GM12874 (cell line): ENCODE results near the gene ABCB4.

Experiments used
- TF ChIP-seq, protein P1 (sequence below): IDR thresholded peaks from 2 replicates; pipeline ENCODE4 v1.5.1; 2011; ENCODE audit warnings: low read depth, mild to moderate bottlenecking, control low read depth, low read length, moderate library complexity; ENCODE audit not compliant: insufficient read depth

The ABCB4 gene

DNA sequence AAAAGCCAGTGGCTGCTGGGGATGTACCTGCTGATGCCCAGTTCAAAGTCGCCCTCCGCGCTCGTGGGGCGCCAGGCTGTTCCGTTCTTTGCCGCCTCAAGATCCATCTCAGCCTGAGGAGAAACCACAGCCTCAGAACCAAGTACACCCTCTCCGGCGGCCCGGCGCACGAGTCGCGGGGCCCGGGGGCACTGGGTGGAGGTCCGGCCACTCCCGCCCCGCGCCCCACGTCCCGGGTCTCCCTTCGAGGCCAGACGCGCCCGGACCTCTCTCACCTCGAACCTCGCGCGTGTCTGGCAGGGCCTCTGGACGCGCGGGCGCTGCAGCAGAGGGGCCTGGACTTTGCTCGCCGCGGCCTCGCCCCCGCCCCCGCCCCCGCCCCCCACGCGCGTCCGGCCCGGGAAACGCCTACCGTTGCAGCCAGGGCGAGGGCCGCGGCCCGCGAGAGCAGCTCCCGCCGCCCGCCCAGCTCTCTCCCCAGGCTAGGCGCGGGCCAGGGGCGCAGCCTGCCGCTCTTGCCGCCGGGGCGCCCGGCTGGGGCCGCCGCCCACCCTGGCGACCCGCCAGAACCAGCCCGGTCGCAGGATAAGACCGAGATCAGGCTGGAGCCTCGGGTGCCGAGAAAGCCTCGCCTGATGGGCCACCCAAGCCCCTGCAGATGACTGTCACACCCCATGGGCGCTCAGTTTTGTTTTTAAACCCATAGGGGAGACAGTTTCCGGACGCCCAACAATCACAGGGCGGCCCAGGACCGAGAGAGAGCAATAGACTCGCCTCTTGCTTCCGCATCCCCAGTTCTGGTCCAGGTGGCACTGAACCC is at the start of gene ABCB4:
Gene ABCB4 (minus strand): TSS at position 322 of the 820 bp plus-strand sequence. CDS start 215 bp downstream, at position 107.
- TF ChIP-seq, protein P1, sequence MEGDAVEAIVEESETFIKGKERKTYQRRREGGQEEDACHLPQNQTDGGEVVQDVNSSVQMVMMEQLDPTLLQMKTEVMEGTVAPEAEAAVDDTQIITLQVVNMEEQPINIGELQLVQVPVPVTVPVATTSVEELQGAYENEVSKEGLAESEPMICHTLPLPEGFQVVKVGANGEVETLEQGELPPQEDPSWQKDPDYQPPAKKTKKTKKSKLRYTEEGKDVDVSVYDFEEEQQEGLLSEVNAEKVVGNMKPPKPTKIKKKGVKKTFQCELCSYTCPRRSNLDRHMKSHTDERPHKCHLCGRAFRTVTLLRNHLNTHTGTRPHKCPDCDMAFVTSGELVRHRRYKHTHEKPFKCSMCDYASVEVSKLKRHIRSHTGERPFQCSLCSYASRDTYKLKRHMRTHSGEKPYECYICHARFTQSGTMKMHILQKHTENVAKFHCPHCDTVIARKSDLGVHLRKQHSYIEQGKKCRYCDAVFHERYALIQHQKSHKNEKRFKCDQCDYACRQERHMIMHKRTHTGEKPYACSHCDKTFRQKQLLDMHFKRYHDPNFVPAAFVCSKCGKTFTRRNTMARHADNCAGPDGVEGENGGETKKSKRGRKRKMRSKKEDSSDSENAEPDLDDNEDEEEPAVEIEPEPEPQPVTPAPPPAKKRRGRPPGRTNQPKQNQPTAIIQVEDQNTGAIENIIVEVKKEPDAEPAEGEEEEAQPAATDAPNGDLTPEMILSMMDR, result no peak

DNA sequence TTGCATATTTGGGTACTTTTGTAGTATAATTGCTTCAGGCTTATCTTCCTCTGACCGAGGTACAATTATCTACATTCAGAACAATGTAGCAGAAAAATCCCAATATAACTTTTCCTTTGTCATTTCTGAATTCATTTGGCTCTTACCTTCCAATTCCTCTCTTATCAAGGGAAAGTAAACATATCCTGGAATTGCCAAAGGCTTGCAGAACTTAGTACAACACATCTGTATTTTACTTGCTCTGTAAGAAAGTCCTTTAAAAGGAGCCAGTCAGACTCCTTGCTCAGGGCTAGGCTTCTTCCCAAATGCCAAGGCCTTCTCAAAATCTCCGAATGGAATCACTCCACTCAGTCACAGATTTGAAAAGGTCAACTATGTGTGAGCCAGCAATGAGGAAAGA is 43.3 kb upstream of the ABCB4 start:
- TF ChIP-seq, protein P1, result no peak

GRCh38 chr7:87517891-87518290 is 42.4 kb upstream of the ABCB4 start:
- TF ChIP-seq, protein P1, result no peak

DNA sequence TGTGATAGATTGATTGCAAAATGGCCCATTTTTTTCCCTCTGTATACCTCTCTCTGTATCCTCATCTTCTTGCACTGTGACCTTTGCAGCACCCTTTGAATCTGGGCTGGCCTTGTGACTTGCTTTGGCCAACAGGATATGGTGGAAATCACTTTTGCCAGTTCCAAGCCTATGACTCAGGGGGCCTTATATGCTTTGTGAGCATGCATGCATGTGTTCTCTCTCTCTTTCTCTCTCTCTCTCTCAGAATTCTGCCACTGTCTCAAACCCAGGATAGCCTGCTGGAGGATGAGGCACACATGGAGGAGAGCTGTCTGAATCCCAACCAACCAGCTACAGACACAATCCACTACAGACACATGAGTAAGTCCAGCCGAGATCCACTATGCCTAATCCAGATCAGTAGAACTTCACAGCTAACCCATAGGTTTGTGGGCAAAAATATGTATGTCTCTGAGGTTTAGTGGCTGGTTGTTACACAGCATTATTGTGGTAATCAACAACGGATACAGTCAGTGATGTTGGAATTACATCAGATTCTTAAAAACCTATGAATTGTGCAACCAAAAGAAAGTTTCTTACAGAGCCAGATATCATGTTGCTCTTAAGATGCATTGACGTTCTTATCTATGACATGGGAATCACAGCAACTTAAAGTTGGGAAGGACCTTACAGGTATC is 41.8 kb upstream of the ABCB4 start:
- TF ChIP-seq, protein P1, result no peak

- TF ChIP-seq, protein P1, result no peak
These were observed 38.4 kb upstream of the ABCB4 start for GRCh38 chr7:87513735-87514335.

DNA sequence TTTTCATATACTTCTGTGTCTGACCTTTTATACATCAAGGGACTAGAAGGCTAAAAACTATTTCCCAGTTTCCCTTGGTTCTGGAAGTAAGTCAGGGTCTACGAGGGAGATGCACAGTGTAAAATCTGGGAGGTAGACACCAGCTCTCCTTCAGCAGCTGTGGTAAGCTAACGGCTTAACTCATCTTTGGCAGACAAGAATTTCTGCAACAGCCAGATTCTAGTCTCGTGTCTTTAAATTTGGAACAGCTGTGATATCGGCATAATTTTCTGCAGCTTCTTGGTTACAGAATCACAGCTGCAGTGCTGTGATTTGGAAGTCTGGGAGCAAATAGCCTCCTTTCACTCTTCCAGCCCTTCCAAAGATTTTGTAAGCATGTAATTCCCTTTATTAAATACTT is 37.4 kb upstream of the ABCB4 start:
- TF ChIP-seq, protein P1, result no peak

DNA sequence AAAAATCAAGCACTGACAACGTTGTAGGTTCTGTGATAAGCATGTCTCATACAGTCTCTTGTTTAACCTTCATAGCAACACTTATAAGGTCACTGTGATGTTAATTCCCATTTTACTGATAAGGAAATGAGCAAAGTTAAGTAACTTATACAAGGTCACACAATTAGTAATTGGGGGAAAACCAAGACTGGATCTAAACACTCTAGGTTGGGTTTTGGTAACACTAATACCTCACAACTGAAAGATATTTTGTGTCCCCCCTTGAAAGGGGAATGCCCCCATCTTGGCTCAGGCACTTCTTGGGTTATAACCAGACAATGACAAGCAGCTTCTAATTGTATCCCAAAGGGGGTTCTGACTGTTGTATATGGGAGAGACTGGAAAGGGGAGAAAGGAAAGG is 36.0 kb upstream of the ABCB4 start:
- TF ChIP-seq, protein P1, result no peak
